Medulla oblongata (tissue), 1 donor: Measurements from ENCODE around the gene LRRC2.
"Not testable (repeated sequence)": the region's sequence is repeated elsewhere in the genome, so short reads cannot be mapped to it uniquely, and the experiment has no call there.

Source experiments
- DNase-seq: peaks from one replicate; pipeline ENCODE4 v3.0.0-alpha.2; 2015; ENCODE audit errors: extremely low spot score

LRRC2 gene

GRCh38 chr3:46566040-46566641, at the start of gene LRRC2:
LRRC2 (minus strand) TSS chr3:46566302; CDS start chr3:46551591, 14,711 bp downstream.
- DNase-seq, result no peak

GRCh38 chr3:46615050-46615775, 49.1 kb upstream of the LRRC2 start:
- no peak for DNase-seq

- DNase-seq, result no peak
These were observed 48.3 kb upstream of the LRRC2 start for GRCh38 chr3:46614431-46614830.

GRCh38 chr3:46613313-46614005, 47.4 kb upstream of the LRRC2 start:
- no peak for DNase-seq

GRCh38 chr3:46612324-46612723, 46.2 kb upstream of the LRRC2 start, which contains the start of gene FAM240A:
FAM240A (plus strand) TSS chr3:46612525; CDS start chr3:46612684, 159 bp downstream.
- peak; percentile 65 for DNase-seq

GRCh38 chr3:46609944-46610722, 44.0 kb upstream of the LRRC2 start:
- no peak for DNase-seq

- no peak for DNase-seq
These were observed 43.2 kb upstream of the LRRC2 start for GRCh38 chr3:46609212-46609721.

- DNase-seq, result no peak
These were observed 41.5 kb upstream of the LRRC2 start for GRCh38 chr3:46607603-46608028.

GRCh38 chr3:46604127-46604526, 38.0 kb upstream of the LRRC2 start:
- DNase-seq, result no peak

- no peak for DNase-seq
These were observed 37.4 kb upstream of the LRRC2 start for GRCh38 chr3:46603446-46604046.

- no peak for DNase-seq
These were observed 33.5 kb upstream of the LRRC2 start for GRCh38 chr3:46599590-46599989.

- no peak for DNase-seq
These were observed 29.8 kb upstream of the LRRC2 start for GRCh38 chr3:46595819-46596314.

- no peak for DNase-seq
These were observed 28.6 kb upstream of the LRRC2 start for GRCh38 chr3:46594723-46595122.

GRCh38 chr3:46593979-46594378, 27.9 kb upstream of the LRRC2 start:
- DNase-seq, result no peak

GRCh38 chr3:46593274-46593862, 27.3 kb upstream of the LRRC2 start:
- DNase-seq, result no peak

- DNase-seq, result not testable (repeated sequence)
These were observed 21.2 kb upstream of the LRRC2 start for GRCh38 chr3:46587268-46587667.

- no peak for DNase-seq
These were observed 20.7 kb upstream of the LRRC2 start for GRCh38 chr3:46586738-46587246.

GRCh38 chr3:46585799-46586693, 19.9 kb upstream of the LRRC2 start:
- no peak for DNase-seq
